GM19328 (cell line): ENCODE measurements around the gene NDFIP1.
"Not testable (repeated sequence)": the region's sequence is repeated elsewhere in the genome, so short reads cannot be mapped to it uniquely, and the experiment has no call there.

Experiments
- ATAC-seq: cut with Tn5 transposase; IDR thresholded peaks from one replicate; pipeline ENCODE4 v1.9.1; 2021; ENCODE audit warnings: mild to moderate bottlenecking, moderate library complexity; ENCODE audit not compliant: unreplicated experiment

The NDFIP1 gene

GRCh38 chr5:142151436-142152383 lies 43.1 kb downstream of the NDFIP1 start:
- no peak for ATAC-seq

DNA sequence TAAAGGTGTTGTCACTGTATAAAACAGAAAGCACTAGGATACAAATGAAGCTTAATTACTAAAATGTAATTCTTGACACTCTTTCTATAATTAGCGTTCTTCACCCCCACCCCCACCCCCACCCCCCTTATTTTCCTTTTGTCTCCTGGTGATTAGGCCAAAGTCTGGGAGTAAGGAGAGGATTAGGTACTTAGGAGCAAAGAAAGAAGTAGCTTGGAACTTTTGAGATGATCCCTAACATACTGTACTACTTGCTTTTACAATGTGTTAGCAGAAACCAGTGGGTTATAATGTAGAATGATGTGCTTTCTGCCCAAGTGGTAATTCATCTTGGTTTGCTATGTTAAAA lies 43.8 kb downstream of the NDFIP1 start:
- ATAC-seq, result no peak

GRCh38 chr5:142153674-142154448 lies 45.3 kb downstream of the NDFIP1 start:
- ATAC-seq, result no peak

- ATAC-seq, result not testable (repeated sequence)
Measured at GRCh38 chr5:142154449-142154841, 45.9 kb downstream of the NDFIP1 start.

- ATAC-seq, result no peak
Measured at GRCh38 chr5:142156839-142157463, 48.4 kb downstream of the NDFIP1 start.

GRCh38 chr5:142159354-142159753 lies 50.8 kb downstream of the NDFIP1 start:
- no peak for ATAC-seq

GRCh38 chr5:142164315-142164714 lies 55.7 kb downstream of the NDFIP1 start:
- ATAC-seq, result no peak

- ATAC-seq, result no peak
Measured at GRCh38 chr5:142166754-142167153, 58.2 kb downstream of the NDFIP1 start.

DNA sequence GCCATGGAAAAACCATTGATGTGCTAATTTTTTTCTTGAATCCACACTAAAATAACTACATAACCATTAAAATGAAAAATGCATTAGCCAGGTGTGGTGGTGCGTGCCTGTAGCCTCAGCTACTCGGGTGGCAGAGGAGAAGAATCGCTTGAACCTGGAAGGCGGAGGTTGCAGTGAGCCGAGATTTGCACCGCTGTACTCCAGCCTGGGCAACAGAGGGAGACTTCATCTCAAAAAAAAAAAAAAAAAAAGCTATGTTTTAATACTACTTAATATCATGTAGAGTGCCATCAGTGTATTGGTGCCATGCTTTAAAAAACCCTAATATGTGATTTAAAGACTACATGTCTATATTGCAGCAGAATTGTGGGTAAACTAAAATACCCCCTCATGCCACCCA lies 58.9 kb downstream of the NDFIP1 start:
- ATAC-seq, result no peak

- no peak for ATAC-seq
Measured at GRCh38 chr5:142168365-142168764, 59.8 kb downstream of the NDFIP1 start.

- ATAC-seq, result no peak
Measured at GRCh38 chr5:142170254-142170953, 61.8 kb downstream of the NDFIP1 start.

DNA sequence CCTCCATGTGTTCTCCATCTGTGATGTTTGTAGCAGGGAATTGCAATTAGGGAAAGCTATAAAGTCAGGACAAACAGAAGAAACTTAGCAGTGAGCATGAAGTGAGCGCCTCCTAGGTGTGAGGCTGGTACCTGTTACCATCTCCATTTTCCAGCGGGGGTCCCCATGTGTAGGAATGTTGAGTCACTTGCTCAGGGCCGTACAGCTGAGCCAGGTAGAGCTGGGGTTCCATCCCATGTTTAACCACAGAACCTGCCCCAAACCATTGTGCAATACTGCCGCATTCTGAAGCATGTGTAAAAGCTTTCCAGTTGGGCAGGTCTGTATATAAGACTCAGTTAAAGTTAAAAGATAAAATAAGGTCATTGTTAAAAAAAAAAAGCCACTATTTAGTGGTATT lies 62.7 kb downstream of the NDFIP1 start:
- ATAC-seq, result no peak

GRCh38 chr5:142175039-142175438 lies 66.5 kb downstream of the NDFIP1 start:
- no peak for ATAC-seq

DNA sequence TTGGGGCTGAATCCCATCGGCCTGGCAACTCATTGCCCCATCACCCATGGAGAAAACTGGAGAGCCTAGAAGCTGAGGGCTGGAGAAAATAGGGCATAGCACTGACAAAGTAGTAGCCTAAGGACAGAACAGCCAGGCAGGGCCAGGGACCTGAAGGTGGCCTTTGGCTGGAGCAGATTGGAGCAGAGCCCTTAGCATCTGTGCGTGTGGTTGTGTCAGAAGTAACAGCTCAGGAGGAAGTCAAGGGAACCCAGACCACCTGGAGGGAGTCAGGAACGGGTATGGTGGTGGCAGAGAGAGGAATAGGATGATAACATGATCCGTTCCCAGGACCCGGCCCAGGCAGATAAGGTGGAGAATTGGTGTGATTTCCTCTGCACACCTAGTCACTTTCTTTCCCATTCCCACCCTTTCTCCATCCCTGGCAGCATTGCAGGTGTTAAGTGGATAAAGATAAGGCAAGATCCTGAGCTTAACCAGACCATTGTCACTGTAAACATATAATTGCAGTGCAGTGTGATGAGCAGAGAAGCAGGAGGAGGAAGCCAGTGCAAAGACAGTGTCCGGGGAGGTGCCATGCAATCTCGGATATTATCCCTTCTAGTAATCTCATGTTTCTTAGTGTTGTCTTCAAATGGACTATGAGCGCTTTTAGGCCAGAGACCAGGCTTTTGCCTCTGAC lies 67.0 kb downstream of the NDFIP1 start:
- no peak for ATAC-seq

DNA sequence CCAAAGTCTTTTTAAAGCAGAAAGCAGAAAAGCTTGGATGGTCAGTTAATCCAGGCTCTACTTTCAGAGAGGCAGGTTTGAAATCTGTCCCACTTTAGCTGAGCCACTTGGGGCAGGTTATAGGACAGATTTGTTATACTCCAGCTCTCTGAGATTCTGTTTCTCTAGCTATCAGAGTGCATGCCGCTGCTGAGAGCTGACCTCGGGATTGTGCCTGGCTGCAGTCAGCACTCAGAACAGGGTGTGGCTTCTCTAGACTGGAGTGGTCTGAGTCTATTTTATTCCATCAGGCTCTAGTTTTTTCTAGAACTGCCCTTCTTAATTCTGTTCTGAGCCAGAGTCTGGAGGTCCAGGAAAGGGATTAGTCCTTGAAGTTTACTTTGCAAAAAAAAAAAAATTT lies 67.7 kb downstream of the NDFIP1 start:
- no peak for ATAC-seq

DNA sequence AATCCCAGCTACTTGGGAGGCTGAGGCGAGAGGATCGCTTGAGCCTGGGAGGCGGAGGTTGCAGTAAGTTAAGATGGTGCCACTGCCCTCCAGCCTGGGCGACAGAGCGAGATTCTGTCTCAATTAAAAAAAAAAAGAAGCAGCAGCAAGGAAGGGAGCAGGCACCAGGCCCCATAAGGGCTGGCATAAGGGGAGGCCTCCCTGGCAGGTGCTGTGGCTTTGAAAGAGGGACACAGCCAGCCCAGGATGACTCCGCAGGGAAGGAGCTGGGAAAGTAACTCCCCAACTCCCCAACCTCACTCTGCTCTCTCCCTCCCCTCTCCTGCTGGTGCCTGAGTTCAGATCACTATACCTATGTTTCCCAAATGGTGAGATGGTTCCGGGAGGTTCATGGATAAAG lies 70.1 kb downstream of the NDFIP1 start:
- ATAC-seq, result no peak

DNA sequence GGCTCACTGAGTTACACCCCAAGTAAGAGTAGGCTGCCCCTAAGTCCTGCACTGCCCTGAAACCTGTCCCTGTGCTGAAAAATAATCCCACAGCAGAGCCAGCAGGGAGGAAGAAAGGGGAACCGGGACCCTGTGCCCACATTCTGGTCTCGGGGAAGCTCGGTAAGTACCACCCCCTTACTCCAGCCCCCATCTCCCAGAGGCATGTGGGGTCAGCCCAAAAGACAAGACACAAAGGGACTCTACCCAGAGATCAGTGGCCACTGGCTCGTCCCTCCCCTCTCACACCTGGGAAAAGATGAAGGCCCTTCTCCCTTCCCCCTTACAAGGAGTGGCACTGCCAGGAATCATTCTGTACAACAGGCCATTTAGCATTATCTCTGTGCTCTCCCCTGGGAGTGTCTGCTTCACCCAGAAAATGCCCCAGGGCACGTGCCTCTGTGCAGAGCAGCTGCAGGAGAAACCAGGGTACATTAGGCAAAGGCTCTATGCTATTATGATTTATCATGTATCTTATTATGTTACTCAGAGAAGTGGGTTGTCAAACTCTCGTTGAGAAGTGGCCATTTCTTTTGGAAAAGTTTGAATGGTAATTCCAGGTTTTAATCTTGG lies 71.3 kb downstream of the NDFIP1 start:
- no peak for ATAC-seq

- ATAC-seq, result no peak
Measured at GRCh38 chr5:142181096-142181495, 72.5 kb downstream of the NDFIP1 start.

DNA sequence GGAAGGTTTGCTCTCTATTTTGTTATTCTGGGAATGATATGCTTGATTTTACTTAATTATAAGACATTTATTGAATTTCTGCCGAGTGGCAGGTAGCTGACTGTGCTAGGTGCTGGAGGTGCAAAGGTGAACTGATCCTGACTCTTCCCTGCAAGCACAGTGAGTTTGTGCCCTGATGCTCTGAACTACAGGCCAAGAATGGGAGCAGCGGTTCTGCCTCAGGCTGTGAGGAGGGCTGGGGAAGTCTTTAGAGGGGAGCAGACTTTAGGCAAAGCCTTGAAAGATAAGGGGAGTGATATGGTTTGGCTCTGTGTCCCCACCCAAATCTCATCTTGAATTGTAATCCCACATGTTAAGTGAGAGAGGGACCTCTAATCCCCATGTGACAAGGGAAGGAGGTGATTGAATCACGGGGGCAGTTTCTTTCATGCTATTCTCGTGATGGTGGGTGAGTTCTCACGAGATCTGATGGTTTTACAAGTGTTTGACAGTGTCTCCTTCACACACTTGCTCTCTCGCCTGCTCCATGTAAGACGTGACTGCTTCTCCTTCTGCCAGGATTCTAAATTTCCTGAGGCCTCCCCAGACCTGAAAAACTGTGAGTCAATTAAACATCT lies 73.1 kb downstream of the NDFIP1 start:
- ATAC-seq, result no peak

- no peak for ATAC-seq
Measured at GRCh38 chr5:142182840-142183239, 74.3 kb downstream of the NDFIP1 start.
